H9 (cell line): Measurements from ENCODE around the gene PRKAG2. TPM values are rescaled to one million over a fixed set of nuclear protein-coding genes. Genes with fewer than 3 reads are reported as not detected.

Experiments
- DNase-seq: peaks from one replicate; pipeline ENCODE4 v3.0.0-alpha.2; 2017
- H2AFZ ChIP-seq: one replicate; pipeline ENCODE4 v1.6.1; 2013; ENCODE audit warnings: mild to moderate bottlenecking, low read length, control low read depth, moderate library complexity
- H2AK5ac ChIP-seq: 2 replicates; pipeline ENCODE4 v1.6.1; 2013; ENCODE audit warnings: low read length, control low read depth, mixed read lengths; ENCODE audit not compliant: insufficient read length
- H2BK120ac ChIP-seq: one replicate; pipeline ENCODE4 v1.6.1; 2013; ENCODE audit warnings: low read depth, mild to moderate bottlenecking, low read length, control low read depth, inconsistent platforms; ENCODE audit not compliant: poor library complexity, severe bottlenecking
- H2BK12ac ChIP-seq: 2 replicates; pipeline ENCODE4 v1.6.1; 2013; ENCODE audit warnings: low read length, control low read depth, mixed read lengths, low read depth; ENCODE audit not compliant: insufficient read length
- H2BK15ac ChIP-seq: 2 replicates; pipeline ENCODE4 v1.6.1; 2013; ENCODE audit warnings: low read depth, low read length, control low read depth
- H2BK20ac ChIP-seq: one replicate; pipeline ENCODE4 v1.6.1; 2013; ENCODE audit warnings: low read depth, mild to moderate bottlenecking, low read length, control low read depth, inconsistent platforms; ENCODE audit not compliant: poor library complexity, severe bottlenecking
- H2BK5ac ChIP-seq: 2 replicates; pipeline ENCODE4 v1.6.1; 2013; ENCODE audit warnings: low read length, control low read depth, mixed read lengths; ENCODE audit not compliant: insufficient read length
- H3K14ac ChIP-seq: 2 replicates; pipeline ENCODE4 v1.6.1; 2013; ENCODE audit warnings: low read length, control low read depth; ENCODE audit not compliant: insufficient read depth
- H3K18ac ChIP-seq: 2 replicates; pipeline ENCODE4 v1.6.1; 2013; ENCODE audit warnings: low read depth, mild to moderate bottlenecking, mixed read lengths, low read length, control low read depth; ENCODE audit not compliant: insufficient read length
- H3K23ac ChIP-seq: 2 replicates; pipeline ENCODE4 v1.6.1; 2013; ENCODE audit warnings: low read length, control low read depth, mixed read lengths, low read depth; ENCODE audit not compliant: insufficient read length
- H3K23me2 ChIP-seq: 2 replicates; pipeline ENCODE4 v1.6.1; 2013; ENCODE audit warnings: low read depth, mild to moderate bottlenecking, mixed read lengths, low read length, control low read depth; ENCODE audit not compliant: insufficient read length, poor library complexity, severe bottlenecking
- H3K27ac ChIP-seq: 2 replicates; pipeline ENCODE4 v1.5.1; 2013; ENCODE audit warnings: low read length, control low read depth, mixed read lengths, low read depth; ENCODE audit not compliant: insufficient read length
- H3K27me3 ChIP-seq: 2 replicates; pipeline ENCODE4 v1.6.1; 2013; ENCODE audit warnings: low read length, control low read depth, inconsistent platforms; ENCODE audit not compliant: insufficient read depth
- H3K4ac ChIP-seq: 2 replicates; pipeline ENCODE4 v1.6.1; 2013; ENCODE audit warnings: low read depth, mild to moderate bottlenecking, control low read depth, inconsistent platforms, low read length, moderate library complexity
- H3K4me1 ChIP-seq: 2 replicates; pipeline ENCODE4 v1.6.1; 2013; ENCODE audit warnings: low read length, control low read depth, inconsistent platforms; ENCODE audit not compliant: insufficient read depth
- H3K4me2 ChIP-seq: 2 replicates; pipeline ENCODE4 v1.6.1; 2013; ENCODE audit warnings: low read length, control low read depth, mixed read lengths; ENCODE audit not compliant: insufficient read length, insufficient read depth
- H3K56ac ChIP-seq: 2 replicates; pipeline ENCODE4 v1.6.1; 2013; ENCODE audit warnings: low read depth, mild to moderate bottlenecking, mixed read lengths, low read length, control low read depth; ENCODE audit not compliant: insufficient read length
- H3K79me1 ChIP-seq: 2 replicates; pipeline ENCODE4 v1.6.1; 2013; ENCODE audit warnings: low read depth, mild to moderate bottlenecking, moderate library complexity, low read length, control low read depth, inconsistent platforms; ENCODE audit not compliant: insufficient read depth, poor library complexity, severe bottlenecking
- H3K79me2 ChIP-seq: 2 replicates; pipeline ENCODE4 v1.6.1; 2013; ENCODE audit warnings: low read length, control low read depth, inconsistent platforms; ENCODE audit not compliant: insufficient read depth
- H3K9ac ChIP-seq: 2 replicates; pipeline ENCODE4 v1.6.1; 2013; ENCODE audit warnings: low read length, control low read depth, mixed read lengths; ENCODE audit not compliant: insufficient read length; ENCODE audit errors: extremely low read depth
- H3K9me3 ChIP-seq: one replicate; pipeline ENCODE4 v1.6.1; 2013; ENCODE audit warnings: low read depth, low read length, inconsistent platforms; ENCODE audit not compliant: control insufficient read depth
- H3T11ph ChIP-seq: one replicate; pipeline ENCODE4 v1.6.1; 2013; ENCODE audit warnings: mild to moderate bottlenecking, low read length, control low read depth, inconsistent platforms
- H4K20me1 ChIP-seq: one replicate; pipeline ENCODE4 v1.6.1; 2013; ENCODE audit not compliant: control insufficient read depth, insufficient read length, insufficient read depth
- H4K5ac ChIP-seq: 2 replicates; pipeline ENCODE4 v1.6.1; 2013; ENCODE audit warnings: low read depth, mild to moderate bottlenecking, mixed read lengths, low read length, control low read depth; ENCODE audit not compliant: insufficient read length
- H4K8ac ChIP-seq: replicated peaks from 2 replicates; pipeline ENCODE4 v1.6.1; 2013; ENCODE audit warnings: low read length, control low read depth, mixed read lengths, low read depth; ENCODE audit not compliant: insufficient read length
- H4K91ac ChIP-seq: 2 replicates; pipeline ENCODE4 v1.6.1; 2013; ENCODE audit warnings: low read depth, mild to moderate bottlenecking, moderate library complexity, mixed read lengths, low read length, control low read depth; ENCODE audit not compliant: insufficient read length
- H3K27ac Mint-ChIP-seq, 3 experiments: 2 replicates in 2 of 3; 3 replicates in 1 of 3; pipeline ENCODE4 v1.8.0; 2020 to 2021; ENCODE audit warnings: mixed read lengths in 3 of 3, mild to moderate bottlenecking in 1 of 3, moderate library complexity in 1 of 3
- H3K27me3 Mint-ChIP-seq: 2 replicates; pipeline ENCODE4 v1.8.0; 2021; ENCODE audit warnings: low read depth, mild to moderate bottlenecking, moderate library complexity, mixed read lengths
- H3K36me3 Mint-ChIP-seq, 3 experiments: 2 replicates in 2 of 3; 3 replicates in 1 of 3; pipeline ENCODE4 v1.8.0; 2020 to 2021; ENCODE audit warnings: low read depth in 3 of 3, mixed read lengths in 3 of 3; ENCODE audit not compliant: insufficient read depth in 1 of 3
- H3K4me1 Mint-ChIP-seq, 2 experiments: 2 replicates each; pipeline ENCODE4 v1.8.0; 2020; ENCODE audit warnings: mixed read lengths in 2 of 2
- H3K4me3 Mint-ChIP-seq, 2 experiments: 2 replicates in 1 of 2; 3 replicates in 1 of 2; pipeline ENCODE4 v1.8.0; 2020 to 2021; ENCODE audit warnings: mild to moderate bottlenecking in 2 of 2, mixed read lengths in 2 of 2, moderate library complexity in 1 of 2
- H3K9me3 Mint-ChIP-seq, 2 experiments: 2 replicates in 1 of 2; 3 replicates in 1 of 2; pipeline ENCODE4 v1.8.0; 2020; ENCODE audit warnings: mild to moderate bottlenecking in 2 of 2, mixed read lengths in 2 of 2, moderate library complexity in 1 of 2
- CTCF ChIP-seq: fragments of 200-600 bp; sonication (generic); conservative IDR thresholded peaks from 3 replicates; pipeline ENCODE4 v1.8.0; 2021; ENCODE audit warnings: antibody characterized with exemption, mild to moderate bottlenecking
- WGBS: extraction: QIAGEN DNeasy Blood & Tissue Kit; methylation state at CpG from one replicate; pipeline ENCODE4 v1.1.7; 2013; ENCODE audit warnings: missing lambda C conversion rate, low lambda C conversion rate, mixed read lengths; ENCODE audit not compliant: insufficient read length; ENCODE audit errors: extremely low coverage; 5-methylcytosine and 5-hydroxymethylcytosine counted together
- total RNA-seq: library from RNA; stranded (reverse); gene quantifications from 2 replicates; pipeline ENCODE4 v1.2.1, GENCODE V29; 2021

Gene PRKAG2
- total RNA-seq, 1 experiment from 2014 or later, result 11.8 TPM

GRCh38 chr7:151809146-151809863, 67.6 kb downstream of the PRKAG2 start:
- H4K8ac ChIP-seq, result no peak overlapping the region
- no peak overlapping the region for H3K4me2 ChIP-seq
- H3K9me3 ChIP-seq, result no peaks in the 10 kb centered on the region
- no peaks in the 10 kb centered on the region for H4K20me1 ChIP-seq
- H3K4ac ChIP-seq, result no peak overlapping the region
- no peak overlapping the region for H2BK15ac ChIP-seq
- H2BK20ac ChIP-seq, result no peak overlapping the region
- Mint-ChIP-seq H3K4me3 (no peak overlapping the region), H3K4me1 (peaks cover 16 to 22% of the 10 kb centered on the region in 2 experiments), H3K9me3 (no peaks in the 10 kb centered on the region), H3K27ac (no peak overlapping the region; a peak in 1 of 7 replicates), H3K36me3 (no peaks in the 10 kb centered on the region), H3K27me3 (peaks cover 15% of the 10 kb centered on the region)
- no peak for TF ChIP-seq CTCF
- H2AFZ ChIP-seq, result no peak overlapping the region
- no peak overlapping the region for H4K5ac ChIP-seq
- H3K9ac ChIP-seq, result no peak overlapping the region
- H3K79me2 ChIP-seq, result no peaks in the 10 kb centered on the region
- no peak overlapping the region for H4K91ac ChIP-seq
- H2BK12ac ChIP-seq, result no peak overlapping the region
- H3K23me2 ChIP-seq, result no peaks in the 10 kb centered on the region
- no peak overlapping the region for H2BK5ac ChIP-seq
- H3K18ac ChIP-seq, result no peak overlapping the region
- H3K27me3 ChIP-seq, result no peaks in the 10 kb centered on the region; the same call in 1 of the 2 replicates
- no peak overlapping the region for H3K56ac ChIP-seq
- no CpG with 5 or more reads among the region's 22 CpGs for WGBS
- H2BK120ac ChIP-seq, result no peak overlapping the region
- H3K23ac ChIP-seq, result no peak overlapping the region
- H3K27ac ChIP-seq, result no peak overlapping the region
- DNase-seq, result no peak
- no peak overlapping the region for H2AK5ac ChIP-seq
- H3K79me1 ChIP-seq, result no peaks in the 10 kb centered on the region
- H3K14ac ChIP-seq, result no peak overlapping the region
- H3T11ph ChIP-seq, result no peak overlapping the region
- peaks cover 5% of the 10 kb centered on the region; the same call in 1 of the 2 replicates for H3K4me1 ChIP-seq
